Measurements from ENCODE around the gene FAM184A. TPM values are rescaled to one million over a fixed set of nuclear protein-coding genes. Genes with fewer than 3 reads are reported as not detected.

FAM184A gene
- total RNA-seq, 1 experiment from 2014 or later = 8.7 TPM

DNA sequence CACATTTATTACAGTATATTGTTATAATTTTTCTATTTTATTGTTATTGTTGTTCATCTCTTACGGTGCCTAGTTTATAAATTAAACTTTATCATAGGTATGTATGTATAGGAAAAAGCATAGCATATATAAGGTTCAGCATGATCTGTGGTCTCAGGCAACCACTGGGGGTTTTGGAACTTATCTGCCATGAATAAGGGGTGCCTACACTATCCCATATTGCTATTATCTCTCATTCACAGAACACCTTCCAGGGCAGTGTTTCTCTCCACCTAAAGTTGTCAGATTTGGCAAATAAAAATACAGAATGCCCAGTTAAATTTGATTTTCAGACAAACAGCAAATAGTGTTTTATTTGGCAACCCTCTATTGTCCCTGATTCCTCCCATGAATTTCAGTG is 35.5 kb upstream of the FAM184A start:
- intact Hi-C loops (cut with micrococcal nuclease; ENCODE audit: unreplicated experiment) (loop anchor here (5.0 kb wide), 1 partner anchor 222 kb away; the partner anchor contains the start of gene ASF1A), in situ Hi-C loops (cut with HindIII; ENCODE audit: low pct_unique_long_range_greater_than_20kb, low sequenced_read_pairs) (no loop called here)

GRCh38 chr6:119112812-119113530 is 34.5 kb upstream of the FAM184A start:
- H3K4me3 ChIP-seq (ENCODE audit: low read depth in 2 of 2, low read length in 2 of 2) = no peak overlapping the region
- POLR2A ChIA-PET = interaction anchor here (0.6 kb wide), 1 partner anchor 217 kb away, joined by 3 read pairs; no protein-coding TSS in a partner anchor
- intact Hi-C loops (cut with micrococcal nuclease; ENCODE audit: unreplicated experiment) = loop anchor here (5.0 kb wide), 1 partner anchor 221 kb away; the partner anchor contains the start of gene ASF1A
- ATAC-seq = no peak
- BruUV-seq (replicated peaks) = no TSS peak
- CTCF ChIA-PET = no interaction called here
- H3K36me3 ChIP-seq (ENCODE audit: control insufficient read depth, insufficient read depth, low read length) = no peaks in the 10 kb centered on the region
- TF ChIP-seq TCF7L2 (IDR thresholded peaks at IDR 0.05; ENCODE audit: low read depth, low read length) (no peak), REST (IDR thresholded peaks at IDR 0.05; ENCODE audit: insufficient read depth in 1 of 2, low read depth in 2 of 2, low read length in 1 of 2) (no peak), SIN3A (IDR thresholded peaks at IDR 0.05; ENCODE audit: borderline replicate concordance, insufficient read depth, low read depth, low read length) (no peak), CTCF (IDR thresholded peaks at IDR 0.05) (no peak), POLR2AphosphoS5 (IDR thresholded peaks at IDR 0.05; ENCODE audit: low read depth, low read length) (no peak)
- no peaks in the 10 kb centered on the region for H3K9me3 ChIP-seq (ENCODE audit: control insufficient read depth, insufficient read depth, low read depth, low read length)
- H3K27ac ChIP-seq (ENCODE audit: low read length) = no peak overlapping the region
- no peaks in the 10 kb centered on the region; the same call in 1 of the 2 replicates for H3K27me3 ChIP-seq (ENCODE audit: control insufficient read depth, insufficient read depth, low read length)
- in situ Hi-C loops (cut with HindIII; ENCODE audit: low pct_unique_long_range_greater_than_20kb, low sequenced_read_pairs) = no loop called here
- H3K4me1 ChIP-seq (ENCODE audit: control insufficient read depth, insufficient read depth, low read length) = no peaks in the 10 kb centered on the region
- DNase-seq (ENCODE audit: low read depth, low spot score) = no peak

More for the DNA sequence above, 35.5 kb upstream of the FAM184A start:
- DNase-seq (ENCODE audit: low read depth, low spot score) (no peak), ATAC-seq (no peak)
- no peaks in the 10 kb centered on the region for H3K36me3 ChIP-seq (ENCODE audit: control insufficient read depth, insufficient read depth, low read length)
- no peaks in the 10 kb centered on the region; the same call in 1 of the 2 replicates for H3K27me3 ChIP-seq (ENCODE audit: control insufficient read depth, insufficient read depth, low read length)
- no peak overlapping the region for H3K4me3 ChIP-seq (ENCODE audit: low read depth in 2 of 2, low read length in 2 of 2)
- no peaks in the 10 kb centered on the region for H3K4me1 ChIP-seq (ENCODE audit: control insufficient read depth, insufficient read depth, low read length)
- ChIA-PET CTCF (no interaction called here), POLR2A (no interaction called here)
- H3K27ac ChIP-seq (ENCODE audit: low read length) = no peak overlapping the region
- BruUV-seq (replicated peaks) = no TSS peak
- H3K9me3 ChIP-seq (ENCODE audit: control insufficient read depth, insufficient read depth, low read depth, low read length) = no peaks in the 10 kb centered on the region
- TF ChIP-seq TCF7L2 (IDR thresholded peaks at IDR 0.05; ENCODE audit: low read depth, low read length) (no peak), SIN3A (IDR thresholded peaks at IDR 0.05; ENCODE audit: borderline replicate concordance, insufficient read depth, low read depth, low read length) (no peak), CTCF (IDR thresholded peaks at IDR 0.05) (no peak), POLR2AphosphoS5 (IDR thresholded peaks at IDR 0.05; ENCODE audit: low read depth, low read length) (no peak), REST (IDR thresholded peaks at IDR 0.05; ENCODE audit: insufficient read depth in 1 of 2, low read depth in 2 of 2, low read length in 1 of 2) (no peak)
